Hematopoietic multipotent progenitor cell treated with erythropoietin and hydrocortisone succinate and interleukin-3 and kit ligand, for 4 days (in vitro differentiated cells): ENCODE measurements around the gene LRRC63.
A peak's percentile ranks its signal among the peaks of the same experiment; 100 is the strongest.

Experiments used
- DNase-seq: peaks from one replicate; pipeline ENCODE4 v3.0.0-alpha.2; 2015

Gene LRRC63

DNA sequence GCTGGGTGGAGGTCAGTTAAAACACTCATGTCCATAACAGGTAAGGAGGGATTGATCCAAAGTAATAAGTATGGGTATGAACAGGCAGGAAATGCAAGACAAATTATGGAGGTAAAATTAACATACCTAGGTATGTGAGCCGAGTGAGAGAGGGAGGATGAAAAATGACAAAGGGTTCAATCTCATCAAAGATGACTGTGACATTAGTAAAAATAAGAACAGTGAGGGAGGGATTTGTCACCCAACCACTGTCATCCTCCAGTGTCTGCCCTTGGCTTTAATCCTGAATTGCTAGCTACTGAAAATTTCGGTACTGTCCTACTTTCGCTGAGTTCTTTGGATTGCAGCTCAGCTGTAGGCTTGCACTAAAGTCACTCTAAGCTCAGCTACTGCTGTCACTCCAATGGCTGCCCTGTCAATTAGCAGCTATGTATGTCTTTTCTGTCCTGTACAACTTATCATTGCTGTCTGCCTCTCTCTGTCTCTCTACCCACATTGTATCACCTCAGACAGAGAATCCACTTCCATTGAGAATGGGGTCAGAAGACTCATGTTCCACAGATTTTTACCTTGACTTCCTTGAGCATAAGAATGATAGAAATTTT lies 62.5 kb downstream of the LRRC63 start:
- DNase-seq: no peak

DNA sequence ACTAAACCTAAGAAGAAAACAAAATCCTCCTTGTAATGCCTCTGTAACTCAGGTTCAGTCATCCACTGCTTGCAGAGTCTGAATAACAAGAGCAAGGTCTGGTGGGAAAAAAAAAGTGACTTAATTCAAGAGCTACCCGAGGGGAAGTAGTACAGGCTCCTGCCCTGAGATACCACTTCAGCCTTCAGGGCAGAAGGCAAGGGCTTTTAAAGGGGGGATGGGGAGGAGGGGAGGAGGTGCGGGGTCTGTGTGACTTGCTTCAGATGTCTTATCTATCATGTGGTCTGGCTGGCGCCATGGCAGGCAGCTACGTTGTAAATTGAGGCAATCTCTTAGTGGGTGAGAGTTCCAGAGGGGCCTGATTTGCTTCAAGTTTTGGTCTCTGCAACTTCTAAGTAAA lies 66.7 kb downstream of the LRRC63 start:
- DNase-seq: peak; percentile 78

DNA sequence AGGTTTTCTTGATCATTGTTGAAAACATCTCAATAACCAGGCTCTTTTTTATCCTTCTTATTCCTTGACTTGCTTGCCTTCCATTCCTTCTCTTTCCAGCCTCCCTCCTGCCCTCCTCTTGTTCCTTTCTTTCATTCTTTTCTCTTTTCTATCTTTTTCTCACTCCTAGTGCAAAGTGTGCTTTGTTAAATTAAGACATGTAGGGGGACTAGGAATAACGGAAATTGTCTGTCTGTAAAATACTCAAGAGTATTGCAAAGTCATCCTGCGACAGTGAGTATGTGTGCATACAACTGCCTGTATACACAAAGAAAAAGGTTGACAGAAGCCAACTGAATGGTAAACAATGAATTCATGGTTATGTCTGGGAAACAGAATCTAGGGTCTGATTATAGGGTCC lies 70.1 kb downstream of the LRRC63 start:
- DNase-seq: no peak

DNA sequence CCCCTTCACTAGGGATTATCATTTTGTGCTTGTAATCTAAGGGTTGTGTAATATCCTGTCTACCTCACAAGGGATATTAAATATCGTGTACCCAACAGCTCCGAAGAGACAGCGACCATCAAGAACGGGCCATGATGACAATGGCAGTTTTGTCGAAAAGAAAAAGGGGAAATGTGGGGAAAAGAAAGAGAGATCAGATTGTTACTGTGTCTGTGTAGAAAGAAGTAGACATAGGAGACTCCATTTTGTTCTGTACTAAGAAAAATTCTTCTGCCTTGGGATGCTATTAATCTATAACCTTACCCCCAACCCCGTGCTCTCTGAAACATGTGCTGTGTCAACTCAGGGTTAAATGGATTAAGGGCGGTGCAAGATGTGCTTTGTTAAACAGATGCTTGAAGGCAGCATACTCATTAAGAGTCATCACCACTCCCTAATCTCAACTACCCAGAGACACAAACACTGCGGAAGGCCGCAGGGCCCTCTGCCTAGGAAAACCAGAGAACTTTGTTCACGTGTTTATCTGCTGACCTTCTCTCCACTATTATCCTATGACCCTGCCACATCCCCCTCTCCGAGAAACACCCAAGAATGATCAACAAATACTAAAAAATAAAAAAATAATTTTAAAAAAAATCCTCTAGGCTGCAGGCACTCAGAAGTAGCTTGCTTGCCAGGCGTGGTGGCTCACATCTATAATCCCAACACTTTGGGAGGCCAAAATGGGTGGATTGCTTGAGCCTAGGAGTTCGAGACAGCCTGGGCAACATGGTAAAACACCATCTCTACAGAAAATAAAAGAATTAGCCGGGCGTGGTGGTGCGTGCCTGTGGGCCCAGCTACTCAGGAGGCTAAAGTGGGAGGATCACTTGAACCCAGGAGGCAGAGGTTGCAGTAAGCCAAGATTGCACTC lies 72.4 kb downstream of the LRRC63 start:
- DNase-seq: peak; percentile 46

DNA sequence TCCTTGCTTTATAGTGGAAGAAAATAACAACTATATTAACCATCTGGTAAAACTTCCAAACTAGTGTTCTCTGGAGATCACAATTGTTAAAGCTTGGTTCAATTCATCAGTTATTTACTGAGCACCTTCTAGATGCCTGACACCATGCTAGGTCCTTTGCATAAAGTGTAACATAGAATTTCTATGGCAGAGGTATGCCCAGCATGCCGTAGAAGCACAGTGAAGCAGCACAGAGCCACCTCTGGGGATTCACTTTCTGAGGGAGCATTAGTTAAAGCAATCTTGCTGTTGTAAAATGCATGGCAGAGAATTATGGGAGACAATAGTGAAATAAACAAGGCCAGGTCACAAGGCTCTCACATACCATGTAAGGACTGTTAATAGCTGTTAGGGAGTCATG lies 75.2 kb downstream of the LRRC63 start:
- no peak for DNase-seq

DNA sequence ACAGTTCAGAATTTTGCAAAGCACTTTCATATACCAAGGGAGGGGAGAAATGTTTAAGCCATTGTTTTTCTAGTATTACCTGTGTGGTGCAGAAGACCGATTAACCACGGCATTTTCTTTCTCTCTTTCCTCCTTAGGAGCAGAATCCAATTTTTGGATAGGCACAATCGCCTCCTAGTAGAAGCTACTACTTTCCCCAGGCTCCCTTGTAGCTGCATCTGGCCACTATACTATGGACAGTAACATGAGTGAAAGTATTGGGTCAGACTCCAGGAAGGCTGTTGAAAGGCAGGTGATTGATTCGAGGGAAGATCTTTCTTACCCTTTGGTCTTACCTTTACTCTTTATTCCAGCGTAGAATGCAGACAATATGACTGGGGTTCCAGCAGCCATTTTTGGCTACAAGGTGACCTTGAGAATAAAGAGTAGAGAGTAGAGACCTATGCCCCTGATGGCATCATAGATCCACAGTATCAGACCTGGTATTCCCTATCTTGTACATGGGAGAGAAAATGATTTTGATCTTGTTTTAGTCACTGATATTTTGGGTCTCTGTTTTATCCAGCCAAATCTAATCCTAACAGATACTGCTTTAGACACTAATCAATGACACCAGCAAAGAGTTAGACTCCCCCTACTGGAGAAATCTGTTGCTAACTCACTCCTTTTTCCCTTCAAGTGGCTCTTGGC lies 77.0 kb downstream of the LRRC63 start:
- peak; percentile 88 for DNase-seq

DNA sequence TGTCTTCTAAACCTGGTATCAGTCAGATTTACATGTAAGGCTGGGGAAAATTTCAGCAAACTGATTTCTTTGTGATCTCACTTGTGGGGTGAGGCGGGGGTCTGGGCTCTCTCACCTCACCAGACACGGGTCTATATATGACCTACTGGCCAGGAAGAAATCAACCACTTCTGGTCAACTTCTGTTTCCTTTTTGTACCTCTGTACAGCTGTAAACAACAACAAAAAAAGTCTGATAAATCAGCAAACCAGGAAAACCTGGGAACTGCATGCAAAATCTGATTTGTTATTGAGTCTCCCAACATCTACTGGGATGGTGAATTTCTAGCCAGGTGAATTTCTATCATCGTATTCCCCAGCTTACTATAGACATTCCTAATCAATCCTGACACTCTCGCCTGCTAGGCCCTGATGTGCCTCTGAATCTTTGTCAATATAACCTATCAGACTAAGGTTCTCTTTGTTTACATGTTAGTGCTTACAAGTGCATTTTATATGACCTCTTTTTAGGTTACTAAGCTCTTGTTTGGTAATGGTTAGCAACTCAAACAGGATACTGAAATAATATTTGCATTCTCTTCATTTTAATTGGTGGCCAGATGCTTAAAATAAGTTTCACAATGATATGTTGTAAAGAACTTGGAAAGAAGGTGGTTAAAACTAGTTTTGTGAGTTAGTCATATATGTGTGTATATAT lies 77.7 kb downstream of the LRRC63 start:
- no peak for DNase-seq

DNA sequence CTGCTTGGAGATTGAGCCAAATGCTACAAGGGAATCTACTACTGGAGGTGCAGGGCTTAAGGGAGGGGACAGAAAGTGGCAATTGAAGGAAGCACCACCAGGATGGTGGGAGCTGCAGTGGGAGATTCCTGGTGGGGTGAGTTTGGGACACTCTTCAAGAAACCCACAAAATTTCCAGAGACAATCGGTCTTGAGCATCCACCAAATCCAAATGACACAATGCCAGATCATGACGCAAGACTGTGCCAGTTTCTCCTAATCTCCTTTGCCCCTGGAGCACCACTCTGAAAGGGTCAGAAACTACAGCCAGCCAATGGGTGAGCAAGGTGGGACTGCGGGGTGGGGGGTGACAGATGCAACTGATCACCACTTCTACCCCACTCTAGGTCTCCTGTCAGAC lies 78.7 kb downstream of the LRRC63 start:
- DNase-seq: no peak

DNA sequence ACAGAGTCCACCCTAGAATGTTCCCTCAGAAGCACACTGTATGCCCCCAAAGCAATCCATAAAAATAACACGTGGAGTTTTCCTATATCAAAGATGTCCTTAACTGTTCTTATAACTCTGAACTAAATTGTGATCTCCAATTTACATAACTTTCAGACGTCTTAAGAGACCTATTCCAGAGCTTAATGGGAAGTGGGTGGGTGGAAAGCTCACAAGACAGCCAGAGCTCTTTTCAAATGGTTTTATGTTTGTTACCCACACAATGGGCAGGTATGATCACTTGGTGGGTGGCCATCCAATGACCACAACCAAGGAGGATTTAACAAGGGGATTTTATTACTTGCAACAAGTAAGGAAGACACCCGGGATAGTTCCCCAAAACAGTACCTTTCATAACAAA lies 81.7 kb downstream of the LRRC63 start:
- DNase-seq: no peak

DNA sequence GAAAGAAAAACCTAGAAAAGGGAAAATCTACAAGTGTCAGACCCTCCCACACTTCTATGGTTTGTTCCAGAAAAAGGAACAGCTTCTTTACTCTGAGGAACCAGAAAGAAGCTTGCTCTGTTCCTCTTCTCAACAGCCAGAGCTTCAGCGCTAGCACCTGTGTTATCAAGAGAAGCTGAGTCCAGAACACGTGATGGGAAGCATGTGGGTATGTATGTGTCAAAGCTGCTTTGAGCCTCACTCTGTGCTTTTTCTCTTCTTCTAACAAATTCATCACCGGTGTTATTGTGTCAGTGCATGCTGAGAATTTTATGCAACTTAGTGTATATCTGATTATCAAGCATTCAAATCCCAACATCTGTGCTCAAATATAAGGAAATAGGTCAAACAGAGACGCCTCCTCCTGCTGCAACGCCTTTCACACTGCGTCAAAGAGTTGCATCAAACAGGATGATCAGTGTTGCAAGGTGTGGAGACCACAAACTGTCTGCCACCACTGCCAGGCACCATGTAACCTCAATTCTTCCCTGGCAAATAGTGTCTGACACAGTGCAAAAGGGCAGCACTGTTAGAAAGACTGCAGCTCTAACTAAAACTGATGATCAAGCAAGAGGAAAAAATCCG lies 83.9 kb downstream of the LRRC63 start:
- DNase-seq: peak; percentile 88

DNA sequence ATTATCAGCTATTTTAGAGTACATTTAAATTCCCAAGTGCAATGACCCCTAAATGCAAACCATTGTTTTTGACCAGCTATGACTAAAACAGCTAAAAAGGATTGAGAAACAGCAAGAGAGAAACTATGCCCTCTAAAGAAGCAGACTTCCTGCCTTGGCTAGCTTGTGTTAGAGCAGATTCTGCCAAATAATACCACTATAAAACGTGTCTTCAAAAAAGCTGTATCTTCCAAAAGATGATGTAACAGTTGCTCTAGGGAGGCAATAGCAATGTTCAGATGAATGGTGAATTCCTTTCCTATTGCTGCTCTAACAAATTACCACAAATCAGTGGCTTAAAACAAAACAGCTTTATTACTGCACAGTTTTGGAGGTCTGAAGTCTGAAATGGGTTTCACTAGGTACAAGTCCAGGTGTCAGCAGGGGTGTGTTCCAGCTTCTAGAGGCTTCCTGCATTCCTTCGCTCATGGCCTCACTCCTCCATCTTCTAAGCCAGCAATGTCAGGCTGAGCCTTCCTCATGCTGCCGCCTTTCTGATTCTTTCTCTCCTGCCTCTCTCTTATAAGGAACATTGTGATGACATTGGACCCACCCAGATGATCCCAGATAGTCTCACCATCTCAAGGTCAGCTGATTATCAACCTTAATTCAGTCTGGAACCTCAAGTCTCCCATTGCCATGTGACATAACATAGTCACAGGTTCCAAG lies 84.5 kb downstream of the LRRC63 start:
- peak; percentile 76 for DNase-seq

DNA sequence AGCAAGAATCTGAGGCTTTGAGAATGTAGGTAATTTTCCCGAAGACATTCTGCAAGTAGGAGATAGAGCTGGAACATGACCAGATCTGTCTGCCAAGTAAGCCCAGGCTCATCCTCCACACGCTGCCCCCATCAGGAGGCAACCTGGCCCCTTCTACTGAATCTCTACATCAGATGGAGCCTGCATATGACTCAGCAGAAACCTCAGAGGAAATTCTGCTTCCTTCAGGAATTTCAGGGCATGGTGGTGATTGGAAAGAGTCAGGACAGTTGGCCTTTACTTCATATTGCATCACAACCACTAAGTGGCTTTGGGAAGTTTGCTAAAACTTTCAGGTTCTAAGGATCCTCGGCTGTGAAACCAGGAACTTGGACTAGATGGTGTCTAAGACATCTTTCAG lies 85.2 kb downstream of the LRRC63 start:
- DNase-seq: no peak

DNA sequence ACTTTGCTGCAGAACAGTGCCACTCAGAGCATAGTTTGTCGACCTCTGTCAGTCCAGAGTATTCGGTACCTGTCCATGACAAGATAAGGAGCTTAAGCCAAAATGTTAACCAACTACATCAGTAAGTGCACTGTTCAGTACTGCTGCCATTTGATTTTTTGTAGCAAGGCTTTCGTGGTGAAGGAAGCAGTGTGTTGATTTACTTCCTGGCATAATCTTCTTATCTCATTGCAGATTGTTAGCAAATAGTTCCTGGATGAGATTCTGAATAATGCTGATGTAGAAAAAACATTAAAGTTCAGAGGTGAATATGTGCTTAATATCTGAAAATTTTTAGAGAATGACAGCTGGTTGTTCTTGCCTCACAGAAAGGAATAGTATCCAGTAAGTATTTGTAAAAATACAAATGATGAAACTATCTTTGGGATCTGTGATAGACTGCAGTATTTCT lies 85.7 kb downstream of the LRRC63 start:
- DNase-seq: peak; percentile 34

DNA sequence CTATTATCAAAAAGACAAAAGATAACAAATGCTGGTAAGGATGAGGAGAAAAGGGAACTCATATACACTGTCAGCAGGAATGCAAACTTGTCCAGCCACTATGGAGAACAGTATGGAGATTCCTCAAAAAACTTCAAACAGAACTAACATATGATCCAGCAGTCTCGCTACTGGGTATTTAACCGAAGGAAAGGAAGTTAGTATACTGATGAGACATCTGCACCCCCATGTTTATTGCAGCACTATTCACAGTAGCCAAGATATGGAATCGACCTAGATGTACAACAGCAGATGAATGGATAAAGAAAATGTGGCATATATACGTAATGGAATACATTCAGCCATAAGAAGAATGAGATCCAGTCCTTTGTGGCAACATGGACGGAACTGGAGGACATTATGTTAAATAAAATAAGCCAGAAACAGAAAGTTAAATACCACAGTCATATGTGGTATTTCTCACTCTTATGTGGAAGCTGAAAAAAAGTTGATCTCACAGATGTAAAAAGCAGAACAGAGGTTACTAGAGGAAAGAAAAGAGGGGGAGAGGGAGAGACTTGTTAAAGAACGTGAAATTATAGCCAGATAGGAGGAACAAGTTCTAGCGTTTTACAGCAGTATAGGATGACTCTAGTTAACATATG lies 92.1 kb downstream of the LRRC63 start:
- peak; percentile 65 for DNase-seq

DNA sequence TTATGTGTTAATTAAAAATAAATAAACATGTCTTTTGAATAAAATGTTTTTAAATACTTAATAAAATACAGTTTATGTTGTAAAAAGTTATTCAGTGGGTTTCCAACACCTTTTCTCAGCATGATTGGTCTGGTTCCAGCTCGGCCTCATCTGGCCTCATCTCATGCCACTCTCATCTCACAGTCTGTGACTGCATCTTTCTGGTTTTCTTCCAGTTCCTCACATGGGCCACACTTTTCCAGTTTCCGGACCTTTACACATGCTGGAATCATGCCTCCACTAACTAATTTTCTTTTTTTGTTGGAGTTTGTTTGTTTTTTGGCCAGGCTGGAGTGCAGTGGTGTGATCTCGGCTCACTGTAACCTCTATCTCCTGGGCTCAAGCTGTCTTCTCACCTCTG lies 92.8 kb downstream of the LRRC63 start:
- DNase-seq: no peak

DNA sequence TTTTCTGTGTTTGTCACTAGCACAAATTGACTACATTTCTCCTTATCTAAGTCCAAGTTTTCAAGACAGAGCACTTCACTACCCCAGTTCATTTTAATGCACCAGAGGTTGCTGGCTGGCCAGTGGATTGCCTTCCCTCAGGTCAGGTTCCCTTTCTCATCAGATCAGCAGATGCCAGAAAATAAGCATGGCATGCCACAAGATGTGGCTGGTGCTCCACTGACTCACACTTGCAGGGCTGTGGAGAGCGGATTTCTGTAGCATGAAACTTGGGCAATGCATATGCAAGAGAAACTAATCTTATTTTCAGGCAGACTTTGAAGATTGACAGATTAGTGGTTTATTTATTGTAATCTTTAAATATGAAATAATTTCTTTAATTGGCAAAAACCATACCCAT lies 95.8 kb downstream of the LRRC63 start:
- peak; percentile 20 for DNase-seq

DNA sequence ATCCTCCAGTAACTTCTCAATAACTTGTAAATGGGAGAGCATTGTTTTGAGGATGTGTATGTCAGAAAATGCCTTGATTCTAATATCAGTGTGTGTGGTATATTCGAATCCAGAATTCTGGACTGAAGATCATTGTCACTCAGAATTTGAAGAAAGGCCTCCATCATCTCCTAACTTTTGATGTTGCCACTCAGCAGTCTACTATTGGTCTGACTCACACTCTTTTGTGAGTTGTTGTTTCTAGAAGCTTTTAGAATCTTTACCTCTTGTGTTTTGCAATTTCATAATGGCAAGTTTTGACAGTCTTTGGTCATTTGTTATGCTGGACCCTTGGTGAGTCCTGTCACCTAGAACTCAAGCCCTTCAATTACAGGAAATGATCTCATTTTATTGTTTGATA lies 98.3 kb downstream of the LRRC63 start:
- DNase-seq: no peak

DNA sequence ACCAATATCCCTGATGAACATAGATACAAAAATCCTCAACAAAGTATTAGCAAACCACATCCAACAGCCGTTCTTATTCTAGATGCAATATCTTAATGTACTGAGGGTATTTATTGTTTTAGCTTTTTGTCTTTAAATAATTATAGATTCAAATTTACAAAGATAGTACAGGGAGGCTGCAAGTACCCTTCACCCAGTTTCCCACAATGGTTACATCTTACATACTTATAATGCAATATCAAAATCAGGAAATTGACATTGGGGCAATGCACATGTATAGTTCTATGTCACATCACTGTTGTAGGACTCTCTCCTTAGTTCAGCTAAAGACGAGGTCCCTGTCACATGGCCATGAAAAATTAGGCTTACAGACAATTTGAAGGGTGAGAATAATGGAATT lies 99.5 kb downstream of the LRRC63 start:
- DNase-seq: no peak

DNA sequence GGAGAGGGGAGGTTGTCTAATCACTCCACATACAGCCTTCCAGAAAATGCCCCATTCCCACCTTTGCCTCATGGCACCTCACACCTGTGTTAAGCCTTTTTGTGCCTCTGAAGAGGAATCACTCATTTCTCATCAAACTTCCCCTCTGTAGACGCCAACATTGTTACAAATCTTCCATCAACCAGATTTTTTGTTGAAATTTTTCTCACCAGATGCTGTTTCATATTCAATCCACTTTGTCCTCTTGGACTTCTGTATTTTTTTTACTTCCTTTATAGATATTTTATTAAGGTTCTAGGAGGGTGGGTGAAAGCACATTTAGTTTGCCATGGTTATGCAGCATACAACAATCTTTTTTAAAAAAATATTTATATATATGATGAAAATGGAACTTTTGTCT lies 101.3 kb downstream of the LRRC63 start:
- DNase-seq: no peak

DNA sequence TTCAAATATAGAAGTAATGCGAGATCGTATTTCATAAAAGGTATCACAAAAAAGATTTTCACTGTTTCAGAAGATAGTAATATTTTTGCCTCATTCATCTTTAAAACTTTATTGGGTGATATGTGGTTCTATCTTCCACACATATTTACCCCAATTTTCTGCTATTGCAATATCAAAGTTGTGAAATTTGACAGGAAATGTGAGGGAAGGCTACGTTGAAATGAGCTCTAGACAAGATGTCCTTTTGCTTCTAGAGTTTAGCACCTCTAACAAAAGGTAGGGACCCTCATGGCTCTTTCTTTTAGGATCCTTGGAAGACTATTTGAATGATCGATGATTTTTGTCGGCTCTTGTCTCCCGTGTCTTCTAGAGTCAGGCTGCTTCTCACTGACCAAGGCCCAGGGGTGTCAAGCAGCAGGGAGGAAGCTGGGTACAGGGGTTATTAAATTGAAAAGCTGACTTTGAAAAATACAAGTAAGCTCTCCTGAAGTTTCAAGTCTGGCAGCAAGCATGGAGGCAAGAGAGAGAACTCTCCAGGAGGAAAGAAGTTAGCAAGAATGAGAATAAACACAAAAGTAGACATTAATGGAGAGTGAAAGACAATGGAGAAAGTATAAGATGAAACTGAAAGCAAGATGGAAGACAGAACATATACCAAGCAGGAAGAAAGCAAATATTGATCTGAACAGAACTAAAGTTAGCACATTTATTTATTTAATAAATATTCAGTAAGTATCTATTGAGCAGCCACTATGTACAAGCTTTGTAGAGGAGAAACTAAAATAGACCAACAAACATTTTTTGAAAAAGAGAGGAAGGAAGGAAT lies 101.9 kb downstream of the LRRC63 start:
- DNase-seq: peak; percentile 41

DNA sequence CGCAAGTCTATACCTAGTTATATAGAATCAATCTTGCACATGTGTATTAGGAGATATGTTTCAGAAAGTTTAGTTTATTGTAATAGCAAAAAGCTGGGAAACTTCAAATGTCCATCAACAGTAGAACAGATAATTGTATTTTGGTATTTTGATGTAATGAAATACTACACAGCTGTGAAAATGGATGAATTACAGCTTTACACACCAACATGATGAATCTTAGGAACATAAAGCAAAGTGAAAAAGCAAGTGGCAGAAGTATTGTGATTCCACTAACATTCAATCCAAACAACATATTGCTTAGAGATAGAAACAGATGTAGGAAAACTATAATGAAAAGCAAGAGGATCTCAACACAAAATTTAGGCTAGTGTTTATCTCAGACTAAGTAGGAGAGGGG lies 102.9 kb downstream of the LRRC63 start:
- DNase-seq: no peak
